K562 (cell line): ENCODE results near the gene DNAAF2. TPM values are rescaled to one million over a fixed set of nuclear protein-coding genes. Genes with fewer than 3 reads are reported as not detected.

ENCODE experiments used
- ARID1B ChIP-seq: fragments of 450-650 bp; IDR thresholded peaks from 2 replicates; pipeline ENCODE4 v1.6.1; 2016; ENCODE audit warnings: antibody characterized with exemption, mild to moderate bottlenecking, inconsistent platforms
- DIDO1 ChIP-seq: fragments of 450-650 bp; IDR thresholded peaks from 2 replicates; pipeline ENCODE4 v1.6.1; 2016; ENCODE audit warnings: low read depth, missing biosample characterization, missing genetic modification characterization
- E4F1 ChIP-seq: fragments of 250-450 bp; sonication (Bioruptor Pico); IDR thresholded peaks from 2 replicates; pipeline ENCODE4 v1.5.0; 2021; ENCODE audit warnings: mild to moderate bottlenecking, borderline replicate concordance
- ERF ChIP-seq: fragments of 450-650 bp; formaldehyde crosslinking; IDR thresholded peaks from 2 replicates; pipeline ENCODE4 v1.4.0; 2020; ENCODE audit warnings: mild to moderate bottlenecking, mixed read lengths
- HSF4 ChIP-seq: fragments of 250-450 bp; sonication (Bioruptor Pico); IDR thresholded peaks from 2 replicates; pipeline ENCODE4 v2.1.2; 2022; ENCODE audit warnings: mild to moderate bottlenecking, moderate library complexity, borderline replicate concordance
- MAFF ChIP-seq: IDR thresholded peaks from 2 replicates; pipeline ENCODE4 v1.6.1; 2012; ENCODE audit warnings: low read length, improper control_type of control experiment
- MAFK ChIP-seq: IDR thresholded peaks from 2 replicates; pipeline ENCODE4 v1.6.1; 2011; ENCODE audit warnings: low read length, improper control_type of control experiment
- MCM7 ChIP-seq, 2 experiments: fragments of 450-650 bp; IDR thresholded peaks; 2 replicates each; pipeline ENCODE4 v1.6.1; 2016 to 2018
- MEF2D ChIP-seq: conservative IDR thresholded peaks from 2 replicates; pipeline ENCODE4 v1.6.1; 2016; ENCODE audit warnings: low read depth, missing genetic modification characterization, missing compliant biosample characterization
- MXD1 ChIP-seq: fragments of 250-450 bp; sonication (Bioruptor Pico); IDR thresholded peaks from 2 replicates; pipeline ENCODE4 v1.8.0; 2021; ENCODE audit warnings: borderline replicate concordance, mild to moderate bottlenecking, moderate library complexity; ENCODE audit not compliant: poor library complexity, severe bottlenecking
- NFATC3 ChIP-seq: fragments of 450-650 bp; IDR thresholded peaks from 2 replicates; pipeline ENCODE4 v1.6.1; 2017; ENCODE audit warnings: mild to moderate bottlenecking
- PKNOX1 ChIP-seq: fragments of 450-650 bp; IDR thresholded peaks from 2 replicates; pipeline ENCODE4 v1.6.1; 2016
- PPARD ChIP-seq: fragments of 250-450 bp; sonication (Bioruptor Pico); IDR thresholded peaks from 2 replicates; pipeline ENCODE4 v1.8.0; 2022; ENCODE audit warnings: inconsistent platforms, mild to moderate bottlenecking, moderate library complexity
- RFX5 ChIP-seq: IDR thresholded peaks from 2 replicates; pipeline ENCODE4 v1.6.1; 2011; ENCODE audit warnings: low read depth, mild to moderate bottlenecking, improper control_type of control experiment, low read length
- SRSF9 ChIP-seq: fragments of 200-400 bp; formaldehyde crosslinking; IDR thresholded peaks from 2 replicates; pipeline ENCODE4 v1.6.1; 2017; ENCODE audit warnings: low read depth, low read length, borderline replicate concordance
- TAF9B ChIP-seq: fragments of 450-650 bp; IDR thresholded peaks from 2 replicates; pipeline ENCODE4 v1.6.1; 2018; ENCODE audit warnings: mild to moderate bottlenecking; ENCODE audit not compliant: partially characterized antibody
- TBL1XR1 ChIP-seq, 2 experiments: IDR thresholded peaks; 2 replicates each; pipeline ENCODE4 v1.6.1; 2012; ENCODE audit warnings: improper control_type of control experiment in 2 of 2, low read length in 2 of 2, mild to moderate bottlenecking in 1 of 2
- TSC22D4 ChIP-seq: fragments of 450-650 bp; IDR thresholded peaks from 2 replicates; pipeline ENCODE4 v1.6.1; 2016; ENCODE audit warnings: missing genetic modification characterization, missing biosample characterization, control low read depth
- ZNF24 ChIP-seq: fragments of 450-650 bp; IDR thresholded peaks from 2 replicates; pipeline ENCODE4 v1.6.1; 2016
- ZNF282 ChIP-seq: sonication (generic); formaldehyde crosslinking; IDR thresholded peaks from 2 replicates; pipeline ENCODE4 v1.8.1; 2023; ENCODE audit warnings: missing genetic modification reagents
- ZNF324 ChIP-seq: fragments of 250-450 bp; sonication (Bioruptor Pico); IDR thresholded peaks from 2 replicates; pipeline ENCODE4 v1.4.0; 2020; ENCODE audit warnings: mild to moderate bottlenecking
- ZNF717 ChIP-seq: fragments of 250-450 bp; sonication (Bioruptor Pico); IDR thresholded peaks from 2 replicates; pipeline ENCODE4 v1.5.0; 2021
- polyA plus RNA-seq, 8 experiments: library from polyadenylated mRNA; depleted of rRNA in 4 of 8; stranded (reverse) in 5 of 8; unstranded in 3 of 8; fragments of >200 nt; fragmentation: Nextera tagmentation in 2 of 8; fragmentation: Illumina TruSeq in 1 of 8; extraction: Ambion mirVana in 2 of 8; extraction: Trizol in 1 of 8; gene quantifications; 2 replicates each; pipeline versions ENCODE4 v1.2.1 to v1.2.3, GENCODE V29; 2011 to 2014; ENCODE audit warnings: inconsistent platforms in 1 of 8, missing spikeins in 1 of 8
- total RNA-seq, 7 experiments: library from RNA; depleted of rRNA in 6 of 7; stranded (reverse); fragments of >200 nt in 6 of 7; fragmentation: Illumina TruSeq in 2 of 7; extraction: Trizol in 2 of 7; gene quantifications; 2 replicates each; pipeline versions ENCODE4 v1.2.1 to v1.2.3, GENCODE V29; 2011 to 2021; ENCODE audit warnings: low replicate concordance in 1 of 7
- TF ChIP-seq, protein P1 (sequence below): IDR thresholded peaks from 2 replicates; pipeline ENCODE4 v1.6.1; 2011; ENCODE audit warnings: borderline replicate concordance, low read depth, mild to moderate bottlenecking, moderate library complexity, low read length; ENCODE audit not compliant: insufficient read depth, poor library complexity, severe bottlenecking

DNAAF2 gene
- total and polyA plus RNA-seq, 9 of the 15 experiments (the other 6 are each of a cell fraction or from before 2014, with no cell fraction given): 2.4 to 14.6 (median 11.1) TPM

DNA sequence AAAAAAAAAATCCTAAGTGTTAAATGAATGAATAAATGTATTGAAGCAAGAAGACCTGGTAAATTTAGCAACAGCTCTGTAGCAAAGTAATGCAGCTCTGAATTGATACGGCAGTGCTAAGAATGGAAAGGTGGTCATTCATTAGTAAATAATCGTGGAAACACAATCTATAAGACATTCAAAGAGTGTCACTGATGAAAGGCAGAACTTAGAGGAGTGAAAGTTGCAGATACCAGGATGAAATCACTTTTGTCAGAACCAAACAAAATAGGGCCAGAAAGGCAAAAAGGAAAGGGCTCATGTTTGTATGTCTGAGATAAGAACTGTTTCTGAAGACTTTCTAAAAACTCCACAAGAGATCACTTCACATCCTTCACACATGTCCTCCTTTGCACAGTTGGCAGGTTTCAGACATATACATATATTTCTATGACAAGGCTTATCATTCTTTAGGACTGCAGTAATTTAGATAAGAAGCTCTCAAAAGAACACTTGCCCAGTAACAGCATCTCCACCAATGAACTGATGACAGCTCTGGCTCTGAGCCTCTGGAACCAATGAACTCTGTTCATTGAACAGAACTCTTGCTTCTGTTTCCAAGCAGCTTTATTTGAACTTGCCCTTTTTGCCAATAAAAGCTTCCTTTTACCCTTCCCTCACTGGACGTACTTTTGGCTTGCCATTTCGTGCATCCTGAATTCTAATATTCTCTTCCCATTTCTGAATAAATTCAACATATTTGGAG is 40.5 kb downstream of the DNAAF2 start (continued):
- TF ChIP-seq E4F1 (CRISPR knock-in tag) (no peak), NFATC3 (no peak), TSC22D4 (no peak), MXD1 (CRISPR knock-in tag) (no peak), PKNOX1 (peak; percentile 61), TBL1XR1 (IDR thresholded peaks at IDR 0.05; ENCODE audit: low read length in 2 of 2) (peak in 1 of 2 experiments; percentile 58; a peak in 1 of 4 replicates), MAFF (no peak), MEF2D (tag) (no peak), ARID1B (peak; percentile 85), ZNF324 (CRISPR knock-in tag) (no peak), RFX5 (peak; percentile 87), MAFK (no peak), ZNF282 (no peak), ZNF24 (0 out of 2 replicates have a peak, but pooled peaks have one; percentile 18), PPARD (no peak), TAF9B (no peak), HSF4 (CRISPR knock-in tag) (no peak), SRSF9 (no peak), ERF (no peak), DIDO1 (no peak), ZNF717 (CRISPR knock-in tag) (no peak), MCM7 (IDR thresholded peaks at IDR 0.05) (no peak)
- TF ChIP-seq, protein P1, sequence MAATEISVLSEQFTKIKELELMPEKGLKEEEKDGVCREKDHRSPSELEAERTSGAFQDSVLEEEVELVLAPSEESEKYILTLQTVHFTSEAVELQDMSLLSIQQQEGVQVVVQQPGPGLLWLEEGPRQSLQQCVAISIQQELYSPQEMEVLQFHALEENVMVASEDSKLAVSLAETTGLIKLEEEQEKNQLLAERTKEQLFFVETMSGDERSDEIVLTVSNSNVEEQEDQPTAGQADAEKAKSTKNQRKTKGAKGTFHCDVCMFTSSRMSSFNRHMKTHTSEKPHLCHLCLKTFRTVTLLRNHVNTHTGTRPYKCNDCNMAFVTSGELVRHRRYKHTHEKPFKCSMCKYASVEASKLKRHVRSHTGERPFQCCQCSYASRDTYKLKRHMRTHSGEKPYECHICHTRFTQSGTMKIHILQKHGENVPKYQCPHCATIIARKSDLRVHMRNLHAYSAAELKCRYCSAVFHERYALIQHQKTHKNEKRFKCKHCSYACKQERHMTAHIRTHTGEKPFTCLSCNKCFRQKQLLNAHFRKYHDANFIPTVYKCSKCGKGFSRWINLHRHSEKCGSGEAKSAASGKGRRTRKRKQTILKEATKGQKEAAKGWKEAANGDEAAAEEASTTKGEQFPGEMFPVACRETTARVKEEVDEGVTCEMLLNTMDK: no peak
